SH-SY5Y (cell line): ENCODE measurements around the gene MEGF6.

Experiments used
- GATA2 ChIP-seq: IDR thresholded peaks from 2 replicates; pipeline ENCODE4 v1.6.1; 2011; ENCODE audit warnings: mild to moderate bottlenecking, low read depth, low read length
- GATA3 ChIP-seq: IDR thresholded peaks from 2 replicates; pipeline ENCODE4 v1.6.1; 2011; ENCODE audit warnings: low read depth, mild to moderate bottlenecking, low read length, moderate library complexity

Gene MEGF6

GRCh38 chr1:3472088-3472850, 139.0 kb downstream of the MEGF6 start:
- TF ChIP-seq GATA3, result no peak
- TF ChIP-seq GATA2, result no peak

DNA sequence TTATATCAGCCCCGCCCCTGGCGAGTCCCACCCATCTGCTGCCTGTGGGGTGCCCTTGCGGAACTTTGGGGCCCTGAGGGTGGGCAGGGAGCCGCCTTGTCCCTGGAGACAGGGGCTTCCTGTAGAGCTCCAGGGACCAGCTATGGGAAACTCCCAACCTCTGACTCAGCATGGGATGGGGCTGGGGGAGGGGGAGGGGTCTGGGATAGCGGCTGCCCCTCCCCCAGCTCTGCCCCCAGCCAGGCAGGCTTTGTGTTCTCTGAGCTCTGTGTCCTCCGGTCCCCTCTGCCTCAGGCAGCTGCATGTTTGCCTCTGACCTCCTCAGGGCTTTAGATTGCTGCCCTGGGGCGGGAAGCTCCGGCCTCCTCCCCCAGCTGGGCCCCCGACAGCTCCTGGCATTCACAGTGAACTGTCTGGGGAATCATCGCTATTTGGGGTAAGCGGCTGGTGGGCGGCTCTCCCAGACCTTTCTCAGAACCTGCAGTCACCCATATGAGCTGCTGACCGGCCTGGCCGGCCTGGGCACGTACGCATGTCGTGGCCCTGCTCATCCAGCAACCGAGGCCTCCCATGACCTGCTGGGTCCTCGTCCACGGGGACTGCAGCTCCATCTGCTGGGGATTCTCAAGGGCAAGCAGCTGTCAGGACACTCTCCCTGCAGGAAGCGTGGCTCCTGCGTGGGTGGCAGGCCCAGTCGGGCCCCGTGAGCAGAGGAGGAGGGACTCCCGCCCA, 139.8 kb downstream of the MEGF6 start:
- TF ChIP-seq GATA2, result no peak
- no peak for TF ChIP-seq GATA3

DNA sequence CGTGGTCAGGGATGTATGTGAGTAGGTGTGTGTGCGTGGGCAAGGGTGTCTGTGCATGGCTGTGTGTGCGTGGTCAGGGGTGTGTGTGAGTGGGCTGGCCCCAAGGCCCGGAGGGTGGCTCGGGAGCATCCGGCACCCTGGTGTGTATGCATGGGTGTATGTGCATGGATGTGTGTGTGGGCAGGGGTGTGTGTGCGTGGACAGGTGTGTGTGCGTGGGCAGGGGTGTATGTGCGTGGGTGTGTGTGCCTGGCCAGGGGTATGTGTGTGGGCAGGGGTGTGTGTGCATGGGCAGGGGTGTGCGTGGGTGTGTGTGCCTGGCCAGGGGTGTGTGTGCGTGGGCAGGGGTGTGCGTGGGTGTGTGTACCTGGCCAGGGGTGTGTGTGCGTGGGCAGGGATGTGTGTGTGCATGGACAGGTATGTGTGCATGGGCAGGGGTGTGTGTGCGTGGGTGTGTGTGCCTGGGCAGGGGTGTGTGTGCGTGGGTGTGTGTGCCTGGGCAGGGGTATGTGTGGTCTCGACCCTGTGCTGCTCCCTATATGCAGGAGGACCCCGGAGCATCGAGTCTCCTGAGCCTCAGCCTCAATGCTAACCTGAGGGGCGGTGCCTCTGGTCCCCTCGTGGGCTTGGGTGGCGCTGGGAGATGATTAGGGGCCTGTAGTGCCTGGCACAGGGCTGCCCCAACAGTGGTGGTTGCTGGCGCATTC, 140.5 kb downstream of the MEGF6 start:
- TF ChIP-seq GATA2 (no peak), GATA3 (no peak)

- TF ChIP-seq GATA2 (no peak), GATA3 (no peak)
These were observed 141.3 kb downstream of the MEGF6 start for GRCh38 chr1:3469849-3470649.

DNA sequence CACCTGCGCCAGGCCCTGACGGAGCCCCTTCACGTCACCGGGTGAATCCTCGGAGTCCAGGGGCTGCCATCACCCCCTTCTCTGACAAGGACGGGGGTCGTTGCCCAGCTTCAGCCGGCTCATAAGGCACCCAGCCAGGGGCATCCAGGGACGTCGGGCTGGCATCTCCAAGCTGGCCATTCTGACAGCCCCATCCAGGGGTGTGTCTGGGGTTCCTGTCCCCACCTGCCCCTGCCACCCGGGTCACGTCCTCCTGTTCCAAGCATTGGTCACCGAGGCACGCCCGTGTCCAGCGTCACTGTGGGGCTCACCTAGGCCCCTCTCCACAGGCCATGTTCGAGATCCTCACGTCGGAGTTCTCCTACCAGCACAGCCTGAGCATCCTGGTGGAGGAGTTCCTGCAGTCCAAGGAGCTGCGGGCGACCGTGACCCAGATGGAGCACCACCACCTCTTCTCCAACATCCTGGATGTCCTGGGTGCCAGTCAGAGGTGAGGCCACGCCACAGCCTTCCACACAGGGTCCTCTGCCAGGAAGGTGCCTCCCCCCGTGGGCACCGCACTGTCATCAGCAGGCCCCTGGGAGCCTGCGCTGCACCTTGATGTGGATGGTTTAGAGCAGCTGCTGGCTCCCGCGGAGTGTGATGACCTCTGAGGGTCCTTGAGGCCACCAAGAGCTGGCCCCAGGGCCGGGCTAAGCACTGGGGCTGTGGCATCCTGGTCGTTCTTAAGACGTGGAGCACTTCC, 142.0 kb downstream of the MEGF6 start:
- no peak for TF ChIP-seq GATA3
- TF ChIP-seq GATA2, result no peak

- TF ChIP-seq GATA3, result no peak
- no peak for TF ChIP-seq GATA2
These were observed 142.8 kb downstream of the MEGF6 start for GRCh38 chr1:3468236-3469103.

GRCh38 chr1:3467096-3468036, 143.9 kb downstream of the MEGF6 start:
- no peak for TF ChIP-seq GATA2
- TF ChIP-seq GATA3, result no peak

- TF ChIP-seq GATA2 (no peak), GATA3 (no peak)
These were observed 144.8 kb downstream of the MEGF6 start for GRCh38 chr1:3466366-3467075.

DNA sequence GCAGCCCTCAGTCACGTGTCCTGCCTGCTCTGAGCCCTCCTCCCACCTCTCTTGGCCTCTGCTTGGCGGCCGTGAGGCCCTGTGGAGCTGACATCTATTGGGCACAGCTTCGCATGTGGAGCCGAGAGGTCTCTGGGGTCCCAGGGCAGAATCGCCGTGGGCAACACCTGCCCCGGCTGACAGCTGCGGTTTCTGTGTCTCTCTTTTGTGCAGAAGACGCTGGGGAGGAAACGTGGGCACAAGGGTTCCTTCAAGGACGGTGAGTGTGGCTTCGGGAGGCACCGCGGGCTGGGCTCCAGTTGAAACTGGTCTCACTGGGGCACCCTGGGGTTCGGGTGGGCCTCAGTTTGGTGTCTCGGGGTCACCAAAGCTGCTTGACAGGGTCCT, 145.4 kb downstream of the MEGF6 start:
- no peak for TF ChIP-seq GATA3
- TF ChIP-seq GATA2, result no peak

DNA sequence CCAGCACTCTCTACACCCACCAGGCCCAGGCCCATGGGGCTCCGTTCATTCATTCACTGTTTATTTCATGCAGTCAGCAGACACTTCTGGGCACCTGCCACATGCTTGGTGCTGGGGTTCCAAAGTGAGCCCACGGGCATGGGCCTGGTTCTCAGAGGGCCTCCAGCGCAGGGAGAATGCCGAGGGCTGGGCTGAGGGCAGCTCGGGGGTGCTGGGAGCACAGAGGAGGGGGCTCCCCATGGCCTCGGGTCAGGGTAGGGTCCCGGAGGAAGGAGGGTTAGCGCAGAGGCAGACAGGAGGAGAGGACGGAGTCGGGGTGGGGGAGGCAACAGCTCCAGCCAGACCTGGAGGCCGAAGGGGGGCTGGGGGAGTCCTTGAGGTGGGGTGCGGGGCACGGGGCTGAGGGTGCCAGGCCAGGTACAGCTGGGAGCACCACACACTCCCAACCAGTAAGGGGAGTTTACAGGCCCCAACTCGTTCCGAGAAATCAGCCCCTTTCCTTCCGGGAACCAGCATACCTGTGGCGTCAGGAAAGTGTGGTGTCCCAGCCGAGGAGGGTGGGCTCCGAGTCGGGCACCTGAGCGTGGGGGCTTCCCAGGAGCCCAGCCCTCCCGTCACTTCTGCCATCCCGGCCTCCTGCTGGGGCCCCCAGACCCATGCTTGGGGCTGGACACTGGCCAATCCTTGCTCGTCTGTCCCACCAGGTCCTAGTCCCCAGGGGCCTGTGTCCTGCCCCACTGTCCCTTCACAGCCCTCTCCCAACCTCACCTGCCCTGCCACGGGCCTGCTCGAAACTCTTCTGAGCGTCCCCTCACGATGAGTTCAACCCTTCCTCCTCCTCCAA, 146.0 kb downstream of the MEGF6 start:
- TF ChIP-seq GATA2, result no peak
- TF ChIP-seq GATA3, result no peak

DNA sequence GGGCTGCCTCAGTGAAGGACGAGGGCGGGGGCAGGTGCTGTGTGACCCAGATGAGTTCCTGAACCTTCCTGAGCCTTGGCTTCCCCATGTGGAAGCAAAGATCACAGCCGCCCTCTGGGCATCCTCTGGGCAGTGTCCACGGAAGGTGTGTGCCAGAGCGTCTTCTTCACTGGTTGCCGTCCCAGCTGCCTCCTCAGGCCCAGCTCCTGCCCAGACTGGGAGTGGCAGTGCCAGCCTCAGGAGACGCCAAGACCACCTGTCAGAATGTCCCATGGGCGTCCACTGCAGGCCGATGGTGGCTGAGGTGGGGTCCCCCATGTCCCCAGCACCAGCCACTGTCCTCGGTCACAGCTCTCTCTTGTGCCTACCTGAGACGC, 146.7 kb downstream of the MEGF6 start:
- TF ChIP-seq GATA2, result no peak
- TF ChIP-seq GATA3, result no peak
